Activated naive CD8-positive, alpha-beta T cell treated with anti-CD3 and anti-CD28 coated beads, Interleukin-2, amount 10 ng/mL, durations not matched to agents 7 days and 5 days (primary cell): Measurements from ENCODE around the gene PLXNB1. TPM values are rescaled to one million over a fixed set of nuclear protein-coding genes. Genes with fewer than 3 reads are reported as not detected.
"Not testable (repeated sequence)": the region's sequence is repeated elsewhere in the genome, so short reads cannot be mapped to it uniquely, and the experiment has no call there.

Experiments used
- ATAC-seq: fragments of 150-1000 bp; cut with Tn5 transposase; one replicate; pipeline ENCODE4 v1.10.0; 2021; ENCODE audit warnings: low read depth, moderate library complexity
- POLR2A ChIA-PET: fragments of 350-600 bp; sonication (Branson Sonifier 250); formaldehyde crosslinking; loops from one replicate; lab custom pipeline; 2021; ENCODE audit warnings: antibody characterized with exemption; lab: Charles Lee
- DNase-seq: peaks from one replicate; pipeline ENCODE4 v3.0.0; 2021
- H3K27ac Mint-ChIP-seq: one replicate; pipeline ENCODE4 v1.8.0; 2022; ENCODE audit warnings: mild to moderate bottlenecking, mixed read lengths
- H3K27me3 Mint-ChIP-seq: one replicate; pipeline ENCODE4 v1.8.0; 2022; ENCODE audit warnings: mild to moderate bottlenecking, moderate library complexity, mixed read lengths
- H3K36me3 Mint-ChIP-seq: one replicate; pipeline ENCODE4 v1.8.0; 2021; ENCODE audit warnings: mild to moderate bottlenecking, mixed read lengths
- H3K4me1 Mint-ChIP-seq: one replicate; pipeline ENCODE4 v1.8.0; 2021; ENCODE audit warnings: mixed read lengths
- H3K4me3 Mint-ChIP-seq: one replicate; pipeline ENCODE4 v1.8.0; 2022; ENCODE audit warnings: mild to moderate bottlenecking, moderate library complexity, mixed read lengths
- H3K9me3 Mint-ChIP-seq: one replicate; pipeline ENCODE4 v1.8.0; 2021; ENCODE audit warnings: mixed read lengths
- total RNA-seq, 2 experiments: library from RNA; stranded (reverse); gene quantifications; one replicate each; pipeline ENCODE4 v1.2.3, GENCODE V29; 2021

Gene PLXNB1
- total RNA-seq, 2 experiments from 2014 or later = 4.5 to 6.2 TPM

DNA sequence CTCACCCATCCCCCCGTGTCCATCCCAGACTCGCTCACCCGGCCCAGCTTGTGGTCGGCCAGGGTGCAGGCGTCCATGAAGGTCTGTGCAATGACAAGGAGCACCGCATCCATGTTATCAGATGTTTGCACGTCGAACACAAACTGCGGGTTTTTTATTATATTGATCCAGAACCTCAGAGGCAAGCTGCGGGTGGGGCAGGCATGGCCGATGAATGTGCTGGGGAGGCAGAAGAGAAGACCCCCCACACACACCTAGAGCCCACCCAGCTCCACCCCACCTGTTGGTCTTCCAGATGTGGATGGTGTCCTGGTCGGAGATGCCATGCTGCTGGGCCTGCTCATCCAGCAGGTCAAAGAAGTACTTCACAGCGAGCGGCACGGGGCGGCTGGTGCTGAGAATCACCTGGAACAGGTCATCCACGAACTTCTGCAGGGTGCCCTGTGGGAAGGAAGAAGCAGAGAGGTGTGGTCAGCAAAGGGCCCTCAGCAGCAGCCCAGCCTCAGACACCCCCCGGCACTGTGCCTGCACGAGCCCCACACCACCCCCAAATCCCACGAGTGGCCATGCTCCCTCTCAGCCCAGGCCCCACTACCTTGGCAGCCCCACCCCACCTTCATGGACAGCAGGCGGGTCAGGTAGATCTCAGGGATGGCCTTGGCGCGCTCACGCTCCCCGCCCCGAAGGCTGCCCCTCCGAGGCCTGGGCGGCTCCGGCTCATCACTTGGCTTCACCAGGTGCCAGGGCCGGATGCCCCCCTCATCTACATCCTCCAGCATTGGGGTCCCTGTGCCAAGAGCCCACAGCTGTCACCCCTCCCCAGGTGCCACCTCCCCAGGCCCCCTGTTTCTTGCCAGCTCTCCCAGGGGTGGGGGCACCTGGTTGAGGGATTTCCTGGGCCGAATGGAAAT, 20.3 kb downstream of the PLXNB1 start:
- Mint-ChIP-seq H3K9me3 (no peaks in the 10 kb centered on the region), H3K36me3 (no peaks in the 10 kb centered on the region), H3K4me3 (no peak overlapping the region), H3K4me1 (no peaks in the 10 kb centered on the region), H3K27me3 (no peaks in the 10 kb centered on the region), H3K27ac (no peak overlapping the region)
- ATAC-seq (no peak), DNase-seq (peak; percentile 25)
- POLR2A ChIA-PET = no interaction called here

DNA sequence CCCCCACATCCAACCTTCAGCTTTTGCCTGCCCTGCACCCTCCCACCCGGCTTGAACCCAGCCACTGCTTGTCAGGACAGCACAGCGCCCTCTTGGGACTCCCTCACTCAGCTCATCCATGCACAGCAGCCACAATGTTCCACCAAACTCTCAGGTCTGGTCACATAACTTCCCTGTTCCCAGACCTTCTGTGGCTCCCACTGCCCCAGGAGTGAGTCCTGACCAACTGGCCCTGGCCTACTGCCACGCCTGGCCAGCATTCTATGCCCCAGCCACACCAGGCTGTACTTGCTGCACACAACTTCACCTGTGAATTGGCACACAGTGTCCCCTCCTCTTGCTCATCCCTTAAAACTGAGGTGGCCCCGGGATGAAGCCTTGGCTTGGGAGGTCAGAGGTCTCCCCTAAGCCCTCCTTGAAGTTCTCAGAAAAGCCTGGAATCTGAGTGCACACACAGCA, 21.0 kb downstream of the PLXNB1 start:
- POLR2A ChIA-PET = no interaction called here
- DNase-seq (peak; percentile 22), ATAC-seq (no peak)
- no peak overlapping the region for H3K4me3 Mint-ChIP-seq
- H3K4me1 Mint-ChIP-seq = no peaks in the 10 kb centered on the region
- H3K27ac Mint-ChIP-seq = no peak overlapping the region
- H3K9me3 Mint-ChIP-seq = no peaks in the 10 kb centered on the region
- no peaks in the 10 kb centered on the region for H3K36me3 Mint-ChIP-seq
- H3K27me3 Mint-ChIP-seq = no peaks in the 10 kb centered on the region

DNA sequence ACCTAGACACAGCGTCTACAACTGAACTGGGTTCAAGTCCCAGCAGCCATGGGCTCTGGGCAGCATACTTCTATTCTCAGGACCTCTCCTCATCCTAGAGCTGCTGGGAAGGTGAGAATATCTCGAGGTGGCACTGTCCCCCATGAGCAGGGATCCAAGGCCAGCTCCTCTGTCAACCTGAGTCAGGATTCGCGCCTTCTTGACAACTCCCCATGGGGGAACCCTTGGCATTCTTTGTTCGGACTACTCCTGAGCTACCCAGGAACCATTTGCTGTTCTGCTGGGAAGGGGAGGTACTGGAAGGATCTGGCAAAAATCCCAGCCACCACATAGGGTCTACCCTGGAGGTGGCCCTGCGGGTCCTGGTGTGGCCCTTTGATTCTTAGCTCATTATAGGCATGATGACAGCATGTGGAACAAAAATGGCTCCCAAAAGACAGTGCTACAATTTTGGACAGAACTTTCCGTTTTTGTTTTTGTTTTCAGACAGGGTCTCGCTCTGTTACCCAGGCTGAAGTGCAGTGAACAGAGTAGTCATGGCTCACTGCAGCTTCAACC, 22.3 kb downstream of the PLXNB1 start:
- DNase-seq = no peak
- POLR2A ChIA-PET = no interaction called here
- H3K36me3 Mint-ChIP-seq = no peaks in the 10 kb centered on the region
- no peaks in the 10 kb centered on the region for H3K4me1 Mint-ChIP-seq
- H3K27ac Mint-ChIP-seq = no peak overlapping the region
- ATAC-seq = no peak
- no peaks in the 10 kb centered on the region for H3K9me3 Mint-ChIP-seq
- H3K27me3 Mint-ChIP-seq = no peaks in the 10 kb centered on the region
- H3K4me3 Mint-ChIP-seq = no peak overlapping the region

DNA sequence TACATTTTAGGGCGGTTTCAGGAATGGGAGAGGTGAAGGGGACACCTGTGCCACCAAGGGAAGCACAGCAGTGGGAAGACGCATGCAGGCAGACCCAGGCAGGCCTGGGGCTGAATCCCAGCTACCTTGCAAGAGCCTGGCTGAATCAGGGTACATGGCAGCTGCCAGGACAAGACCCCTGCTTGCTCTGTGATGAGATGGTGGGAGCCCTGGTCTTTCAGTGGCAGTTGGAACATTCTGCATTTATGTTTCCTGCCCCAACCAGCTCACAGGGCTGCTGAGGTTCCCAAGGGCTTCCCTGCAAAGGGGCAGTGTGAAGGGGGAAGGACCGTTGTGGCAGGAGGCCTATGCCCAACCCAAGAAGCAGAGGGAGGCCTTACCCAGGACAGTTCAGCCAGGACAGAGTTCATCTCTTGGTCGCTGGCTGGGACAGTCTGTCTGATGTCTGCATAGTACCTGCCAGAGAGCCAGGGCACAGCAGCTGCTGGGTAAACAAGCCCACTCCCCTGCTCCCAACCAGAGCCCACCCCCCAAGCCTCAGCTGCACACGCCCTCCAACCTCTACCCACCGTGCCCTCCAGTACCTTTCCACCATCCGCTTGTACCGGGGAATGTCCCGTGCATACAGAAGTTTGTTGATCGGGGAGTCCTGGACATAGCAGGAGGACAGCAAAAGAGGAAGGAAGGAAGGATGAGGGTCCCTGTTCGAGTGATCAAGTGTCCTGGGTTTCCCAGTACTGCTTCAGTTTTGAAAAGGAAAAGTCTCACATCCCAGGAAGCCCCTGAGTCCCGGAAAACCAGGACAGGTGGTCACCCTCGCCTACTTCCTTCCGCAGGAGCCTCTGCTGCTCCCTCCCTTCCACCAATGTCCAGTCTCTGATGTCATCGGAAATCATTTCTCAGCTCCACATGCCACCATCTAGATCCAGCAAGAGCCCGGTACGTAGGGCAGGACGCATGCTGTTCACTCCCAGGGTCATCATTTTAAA, 23.1 kb downstream of the PLXNB1 start:
- Mint-ChIP-seq H3K27me3 (no peaks in the 10 kb centered on the region), H3K36me3 (no peaks in the 10 kb centered on the region), H3K4me3 (no peak overlapping the region), H3K9me3 (no peaks in the 10 kb centered on the region), H3K27ac (no peak overlapping the region), H3K4me1 (no peaks in the 10 kb centered on the region)
- ATAC-seq (no peak), DNase-seq (no peak)
- POLR2A ChIA-PET = no interaction called here

DNA sequence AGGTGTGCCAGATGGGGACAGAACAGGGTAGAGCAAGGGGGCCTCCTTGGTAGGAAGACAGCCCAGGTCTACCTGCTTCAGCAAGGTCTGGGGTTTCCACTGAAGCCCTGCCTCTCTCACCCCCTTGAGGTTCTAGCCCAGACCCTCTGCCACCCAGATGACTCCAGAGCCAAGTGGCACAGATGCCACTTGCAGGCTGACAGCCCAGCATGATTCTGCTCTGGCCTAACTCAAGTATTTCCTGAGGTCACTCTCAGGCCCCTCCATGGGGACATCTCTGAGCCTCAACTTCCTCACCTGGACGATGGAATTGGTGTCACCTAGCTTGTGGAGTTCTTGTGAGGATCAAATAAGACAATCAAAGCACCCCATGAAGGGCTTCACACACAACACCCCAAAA, 23.9 kb downstream of the PLXNB1 start:
- ATAC-seq = no peak
- H3K27me3 Mint-ChIP-seq = no peaks in the 10 kb centered on the region
- POLR2A ChIA-PET = no interaction called here
- H3K36me3 Mint-ChIP-seq = no peaks in the 10 kb centered on the region
- peaks cover under 1% of the 10 kb centered on the region for H3K4me1 Mint-ChIP-seq
- no peak for DNase-seq
- no peaks in the 10 kb centered on the region for H3K9me3 Mint-ChIP-seq
- no peak overlapping the region for H3K27ac Mint-ChIP-seq
- no peak overlapping the region for H3K4me3 Mint-ChIP-seq

DNA sequence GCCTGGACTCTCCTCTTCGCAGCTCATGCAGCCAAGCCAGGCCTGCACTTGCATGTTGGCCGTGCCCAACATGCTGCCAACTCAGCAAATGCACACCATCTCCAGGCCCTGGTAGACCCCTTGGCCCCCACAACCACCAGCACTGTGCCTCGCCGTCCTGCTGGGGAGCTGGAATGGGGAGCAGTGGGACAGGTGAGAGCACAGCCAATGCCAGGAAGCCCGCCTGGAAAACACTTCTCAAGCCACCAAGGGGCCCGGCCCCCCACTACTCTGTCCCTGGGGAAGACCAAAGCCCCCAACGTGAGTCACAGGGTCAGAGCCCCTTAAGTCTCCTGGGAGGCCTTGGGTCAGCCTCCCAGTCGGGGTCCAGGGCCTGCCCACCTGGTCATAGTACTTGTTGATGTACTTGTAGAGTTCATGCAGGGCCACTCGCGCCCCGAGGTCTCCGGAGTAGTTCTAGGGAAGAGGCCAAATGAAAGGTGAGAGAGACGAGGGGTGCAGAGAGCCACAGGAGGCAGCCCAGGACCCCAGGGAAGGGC, 24.5 kb downstream of the PLXNB1 start:
- Mint-ChIP-seq H3K4me3 (no peak overlapping the region), H3K4me1 (peaks cover 1% of the 10 kb centered on the region), H3K36me3 (no peaks in the 10 kb centered on the region), H3K9me3 (no peaks in the 10 kb centered on the region), H3K27ac (no peak overlapping the region), H3K27me3 (no peaks in the 10 kb centered on the region)
- POLR2A ChIA-PET = no interaction called here
- ATAC-seq = no peak
- no peak for DNase-seq

DNA sequence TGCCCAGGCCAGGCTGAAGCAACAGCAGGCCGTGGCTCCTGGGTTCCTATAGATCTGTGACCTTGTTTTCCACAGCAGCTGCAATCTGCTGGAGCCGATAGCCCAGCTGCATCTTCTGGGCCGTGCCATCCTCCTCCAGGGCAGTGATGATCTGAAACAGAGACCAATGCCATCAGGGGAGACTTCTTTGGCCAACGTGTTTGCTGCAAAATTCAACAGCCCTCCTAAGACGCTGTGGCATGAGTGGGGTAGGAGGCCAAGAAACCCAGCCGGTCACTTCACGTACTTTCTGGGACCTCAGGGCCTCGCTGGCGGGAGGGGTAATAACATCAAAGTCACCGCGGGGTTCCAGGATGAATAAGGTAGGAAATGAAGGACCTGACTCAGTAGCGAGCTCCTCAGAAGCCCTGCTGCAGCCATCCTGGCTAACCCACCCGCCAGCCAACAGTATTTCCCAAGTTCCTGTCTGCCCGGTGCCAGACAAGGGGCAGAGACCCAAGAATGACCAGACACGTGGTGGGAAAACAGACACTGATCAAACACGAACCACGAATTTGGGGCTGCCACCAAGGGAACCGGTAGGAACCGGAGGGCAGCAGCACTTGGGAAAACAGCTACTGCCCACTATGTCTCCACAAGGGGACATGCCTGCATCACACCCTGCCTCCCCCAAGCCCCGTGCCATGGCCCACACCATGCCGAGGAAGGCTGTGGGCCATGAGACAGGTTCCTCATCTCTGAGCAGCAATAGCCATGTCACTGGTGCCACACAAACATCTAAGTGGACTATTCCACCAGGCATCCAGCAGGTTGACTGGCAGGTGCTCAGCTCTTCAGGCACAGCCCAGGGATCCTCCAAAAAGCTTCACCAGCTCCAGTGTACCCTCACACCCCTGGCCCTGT, 25.2 kb downstream of the PLXNB1 start:
- DNase-seq = no peak

DNA sequence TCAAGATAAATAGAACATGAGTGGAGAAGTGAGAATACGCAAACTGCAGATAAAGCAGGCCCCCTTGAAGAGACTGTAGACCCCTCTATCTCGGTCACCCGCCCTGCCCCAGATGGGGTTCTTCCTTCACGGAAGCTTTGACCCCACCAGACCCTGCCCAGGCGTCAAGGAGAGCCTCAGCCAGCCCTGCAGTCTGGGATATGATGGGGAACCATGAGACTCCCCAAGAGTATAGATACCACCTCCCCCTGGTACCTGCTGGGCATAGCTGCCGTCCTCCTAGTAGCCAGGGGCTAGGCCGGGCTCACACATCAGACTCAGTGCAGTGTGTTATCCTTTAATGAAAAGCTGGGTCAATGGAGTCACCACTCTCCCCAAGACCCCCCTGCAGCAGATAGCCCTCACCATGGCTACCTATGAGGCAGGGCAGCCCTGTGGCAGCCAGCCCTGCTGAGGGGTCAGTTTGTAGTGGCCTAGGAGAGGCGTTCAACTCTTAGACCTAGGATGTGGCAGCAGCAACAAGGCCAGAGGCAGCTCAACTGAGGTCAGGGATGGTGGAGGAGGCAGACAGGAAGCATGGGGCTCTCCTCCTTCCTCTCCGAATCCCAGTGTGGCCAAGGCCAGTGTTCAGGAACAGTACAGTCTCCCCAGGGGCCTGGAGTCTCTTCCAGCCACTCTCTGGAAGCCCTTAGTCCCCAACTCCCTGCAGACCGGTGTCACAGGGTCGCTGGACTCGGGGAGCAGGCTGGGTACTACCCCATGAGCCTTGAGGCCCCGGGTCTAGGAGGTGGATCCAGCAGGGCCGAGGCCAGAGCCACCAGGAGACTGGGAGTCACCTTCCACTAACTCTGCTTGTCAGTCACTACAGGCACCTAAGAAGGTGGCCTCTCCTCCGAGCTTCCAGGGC, 26.1 kb downstream of the PLXNB1 start:
- Mint-ChIP-seq H3K27ac (no peak overlapping the region), H3K36me3 (no peaks in the 10 kb centered on the region), H3K27me3 (no peaks in the 10 kb centered on the region), H3K4me1 (peaks cover 1% of the 10 kb centered on the region), H3K4me3 (no peak overlapping the region), H3K9me3 (no peaks in the 10 kb centered on the region)
- no peak for ATAC-seq
- POLR2A ChIA-PET = no interaction called here
- no peak for DNase-seq

More for the DNA sequence above, 25.2 kb downstream of the PLXNB1 start:
- H3K27ac Mint-ChIP-seq = no peak overlapping the region
- H3K27me3 Mint-ChIP-seq = no peaks in the 10 kb centered on the region
- ATAC-seq = no peak
- H3K9me3 Mint-ChIP-seq = no peaks in the 10 kb centered on the region
- H3K36me3 Mint-ChIP-seq = no peaks in the 10 kb centered on the region
- POLR2A ChIA-PET = no interaction called here
- H3K4me1 Mint-ChIP-seq = peaks cover 1% of the 10 kb centered on the region
- H3K4me3 Mint-ChIP-seq = no peak overlapping the region

DNA sequence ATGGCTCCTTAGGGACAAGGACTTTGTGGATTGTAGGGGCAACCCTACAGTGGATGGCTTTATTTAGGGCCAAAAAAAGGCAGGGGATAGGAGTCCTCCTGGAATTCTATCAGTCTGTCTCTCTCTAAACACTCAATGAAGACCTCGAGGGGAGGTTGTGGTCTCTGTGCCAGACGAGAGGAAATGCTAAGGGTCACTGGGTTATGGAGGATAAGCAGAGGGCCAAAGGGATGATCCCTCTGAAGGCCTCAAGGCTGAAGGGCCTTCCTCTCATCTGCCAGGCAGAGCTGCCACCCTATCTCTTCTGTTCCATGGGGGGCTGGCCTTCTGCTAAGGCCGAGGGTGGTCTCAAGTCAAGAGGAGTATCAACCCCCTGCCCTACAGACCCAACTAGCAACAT, 27.0 kb downstream of the PLXNB1 start:
- H3K4me3 Mint-ChIP-seq = no peak overlapping the region
- no peak for DNase-seq
- H3K4me1 Mint-ChIP-seq = peaks cover 1% of the 10 kb centered on the region
- POLR2A ChIA-PET = no interaction called here
- H3K36me3 Mint-ChIP-seq = no peaks in the 10 kb centered on the region
- H3K9me3 Mint-ChIP-seq = no peaks in the 10 kb centered on the region
- H3K27ac Mint-ChIP-seq = no peak overlapping the region
- no peaks in the 10 kb centered on the region for H3K27me3 Mint-ChIP-seq
- ATAC-seq = no peak

DNA sequence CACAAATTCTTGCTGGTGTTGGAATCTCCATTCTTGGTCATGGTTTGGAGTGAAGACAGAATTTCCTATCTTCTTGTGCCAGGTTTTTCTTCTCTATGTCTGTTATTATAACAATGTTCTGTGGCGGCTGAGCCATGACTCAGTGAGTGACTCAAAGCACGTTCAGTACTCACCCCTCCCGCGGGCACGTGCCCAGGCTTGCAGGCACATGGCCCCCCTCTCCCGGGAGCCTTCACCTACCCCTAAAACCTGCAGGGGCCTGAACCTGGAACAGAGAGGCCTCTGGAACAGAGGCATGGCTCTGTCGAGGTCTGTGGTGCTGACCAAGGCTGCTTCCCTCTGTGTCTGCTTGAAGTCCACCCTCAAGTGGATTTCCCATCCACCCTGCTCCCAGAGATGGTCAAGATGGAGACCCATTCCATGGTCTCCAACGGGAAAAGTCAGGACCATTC, 27.6 kb downstream of the PLXNB1 start:
- Mint-ChIP-seq H3K36me3 (no peaks in the 10 kb centered on the region), H3K4me3 (no peak overlapping the region), H3K4me1 (peaks cover 1% of the 10 kb centered on the region), H3K9me3 (no peaks in the 10 kb centered on the region), H3K27me3 (no peaks in the 10 kb centered on the region), H3K27ac (no peak overlapping the region)
- POLR2A ChIA-PET = interaction anchor here (0.6 kb wide), 1 partner anchor 87 kb away, joined by 4 read pairs; no protein-coding TSS in a partner anchor
- ATAC-seq (no peak), DNase-seq (no peak)

DNA sequence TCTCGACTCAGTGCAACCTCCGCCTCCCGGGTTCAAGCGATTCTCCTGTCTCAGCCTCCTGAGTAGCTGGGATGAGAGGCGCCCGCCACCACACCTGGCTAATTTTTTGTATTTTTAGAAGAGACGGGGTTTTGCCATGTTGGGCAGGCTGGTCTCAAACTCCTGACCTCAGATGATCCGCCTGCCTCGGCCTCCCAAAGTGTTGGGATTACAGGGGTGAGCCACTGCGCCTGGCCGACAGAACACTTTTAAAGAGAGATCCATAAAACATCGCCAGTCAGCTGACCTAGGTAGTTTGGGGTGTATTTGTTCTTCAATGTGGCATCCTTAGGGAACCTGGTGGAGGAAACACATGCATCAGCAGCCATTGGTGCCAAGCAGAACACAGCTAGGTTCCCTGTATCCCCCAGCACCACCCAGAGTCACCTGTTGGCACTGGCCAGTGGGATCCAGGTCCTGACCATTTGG, 28.4 kb downstream of the PLXNB1 start:
- not testable (repeated sequence) for H3K4me1 Mint-ChIP-seq, ATAC-seq, H3K9me3 Mint-ChIP-seq, H3K27ac Mint-ChIP-seq, H3K36me3 Mint-ChIP-seq, H3K4me3 Mint-ChIP-seq, DNase-seq, H3K27me3 Mint-ChIP-seq
- POLR2A ChIA-PET = interaction anchor here (0.5 to 1.7 kb wide), 5 partner anchors 34 to 150 kb away, joined by 4 to 9 read pairs (median 4); partner anchors contain the start of gene CCDC51
